WTC11 (cell line): Measurements from ENCODE around the gene DPF1.
"Not testable (repeated sequence)": the region's sequence is repeated elsewhere in the genome, so short reads cannot be mapped to it uniquely, and the experiment has no call there.

Experiments used
- SMAD4 ChIP-seq: sonication (generic); formaldehyde crosslinking; IDR thresholded peaks from 2 replicates; pipeline ENCODE4 v1.8.0; 2022; ENCODE audit warnings: mild to moderate bottlenecking, missing genetic modification reagents
- TCF7 ChIP-seq: sonication (generic); formaldehyde crosslinking; IDR thresholded peaks from 2 replicates; pipeline ENCODE4 v1.8.0; 2022; ENCODE audit warnings: mild to moderate bottlenecking, low read depth, missing genetic modification reagents, moderate library complexity

- TF ChIP-seq SMAD4, TCF7 (CRISPR knock-in tag): not testable (repeated sequence)
Observed at GRCh38 chr19:38261942-38262341, 37.9 kb upstream of the DPF1 start.
